ENCODE data around the gene ZNF791.

DNA sequence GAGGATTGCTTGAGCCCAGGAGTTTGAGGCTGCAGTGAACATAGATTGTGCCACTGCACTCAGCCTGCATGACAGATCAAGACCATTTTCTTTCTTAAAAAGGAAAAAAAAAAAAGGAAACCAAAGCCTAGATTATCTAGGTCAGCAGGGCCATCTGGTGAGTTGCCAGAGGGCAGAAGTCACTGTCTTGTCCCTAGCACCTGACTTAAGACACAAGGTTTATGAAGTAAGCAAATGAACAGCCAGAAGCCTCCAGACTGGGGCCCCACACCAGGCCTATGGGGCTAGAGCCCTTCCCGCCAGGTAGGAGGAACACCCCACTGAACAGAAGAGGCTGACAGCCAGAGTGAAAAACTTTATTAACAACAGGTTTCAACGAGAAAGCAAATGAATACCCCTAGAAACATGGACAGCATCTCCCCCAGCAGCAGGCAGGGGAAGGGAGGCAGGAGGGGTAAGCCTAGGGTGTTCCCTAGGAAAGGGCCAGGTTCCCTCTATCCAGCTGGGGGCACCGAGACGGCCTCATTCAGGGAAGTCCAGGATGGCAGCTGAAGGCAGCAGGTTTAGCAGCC is 57.1 kb downstream of the ZNF791 start:
- TF ChIP-seq, protein P1, sequence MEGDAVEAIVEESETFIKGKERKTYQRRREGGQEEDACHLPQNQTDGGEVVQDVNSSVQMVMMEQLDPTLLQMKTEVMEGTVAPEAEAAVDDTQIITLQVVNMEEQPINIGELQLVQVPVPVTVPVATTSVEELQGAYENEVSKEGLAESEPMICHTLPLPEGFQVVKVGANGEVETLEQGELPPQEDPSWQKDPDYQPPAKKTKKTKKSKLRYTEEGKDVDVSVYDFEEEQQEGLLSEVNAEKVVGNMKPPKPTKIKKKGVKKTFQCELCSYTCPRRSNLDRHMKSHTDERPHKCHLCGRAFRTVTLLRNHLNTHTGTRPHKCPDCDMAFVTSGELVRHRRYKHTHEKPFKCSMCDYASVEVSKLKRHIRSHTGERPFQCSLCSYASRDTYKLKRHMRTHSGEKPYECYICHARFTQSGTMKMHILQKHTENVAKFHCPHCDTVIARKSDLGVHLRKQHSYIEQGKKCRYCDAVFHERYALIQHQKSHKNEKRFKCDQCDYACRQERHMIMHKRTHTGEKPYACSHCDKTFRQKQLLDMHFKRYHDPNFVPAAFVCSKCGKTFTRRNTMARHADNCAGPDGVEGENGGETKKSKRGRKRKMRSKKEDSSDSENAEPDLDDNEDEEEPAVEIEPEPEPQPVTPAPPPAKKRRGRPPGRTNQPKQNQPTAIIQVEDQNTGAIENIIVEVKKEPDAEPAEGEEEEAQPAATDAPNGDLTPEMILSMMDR (IDR thresholded peaks at IDR 0.05; ENCODE audit: low read depth, low read length, missing input control) = no peak
- TF ChIP-seq NR2F2 (IDR thresholded peaks at IDR 0.05) (no peak), TAF1 (conservative IDR thresholded peaks at IDR 0.05) (no peak), EGR1 (IDR thresholded peaks at IDR 0.05; ENCODE audit: low read depth in 2 of 2) (no peak), RAD21 (IDR thresholded peaks at IDR 0.05) (no peak), JUND (IDR thresholded peaks at IDR 0.05) (no peak), GABPA (IDR thresholded peaks at IDR 0.05 in 1 of 2, conservative IDR thresholded peaks at IDR 0.05 in 1 of 2) (no peak), HNF4G (IDR thresholded peaks at IDR 0.05) (no peak), FOXA1 (IDR thresholded peaks at IDR 0.05) (no peak)
- TF ChIP-seq, protein P2, sequence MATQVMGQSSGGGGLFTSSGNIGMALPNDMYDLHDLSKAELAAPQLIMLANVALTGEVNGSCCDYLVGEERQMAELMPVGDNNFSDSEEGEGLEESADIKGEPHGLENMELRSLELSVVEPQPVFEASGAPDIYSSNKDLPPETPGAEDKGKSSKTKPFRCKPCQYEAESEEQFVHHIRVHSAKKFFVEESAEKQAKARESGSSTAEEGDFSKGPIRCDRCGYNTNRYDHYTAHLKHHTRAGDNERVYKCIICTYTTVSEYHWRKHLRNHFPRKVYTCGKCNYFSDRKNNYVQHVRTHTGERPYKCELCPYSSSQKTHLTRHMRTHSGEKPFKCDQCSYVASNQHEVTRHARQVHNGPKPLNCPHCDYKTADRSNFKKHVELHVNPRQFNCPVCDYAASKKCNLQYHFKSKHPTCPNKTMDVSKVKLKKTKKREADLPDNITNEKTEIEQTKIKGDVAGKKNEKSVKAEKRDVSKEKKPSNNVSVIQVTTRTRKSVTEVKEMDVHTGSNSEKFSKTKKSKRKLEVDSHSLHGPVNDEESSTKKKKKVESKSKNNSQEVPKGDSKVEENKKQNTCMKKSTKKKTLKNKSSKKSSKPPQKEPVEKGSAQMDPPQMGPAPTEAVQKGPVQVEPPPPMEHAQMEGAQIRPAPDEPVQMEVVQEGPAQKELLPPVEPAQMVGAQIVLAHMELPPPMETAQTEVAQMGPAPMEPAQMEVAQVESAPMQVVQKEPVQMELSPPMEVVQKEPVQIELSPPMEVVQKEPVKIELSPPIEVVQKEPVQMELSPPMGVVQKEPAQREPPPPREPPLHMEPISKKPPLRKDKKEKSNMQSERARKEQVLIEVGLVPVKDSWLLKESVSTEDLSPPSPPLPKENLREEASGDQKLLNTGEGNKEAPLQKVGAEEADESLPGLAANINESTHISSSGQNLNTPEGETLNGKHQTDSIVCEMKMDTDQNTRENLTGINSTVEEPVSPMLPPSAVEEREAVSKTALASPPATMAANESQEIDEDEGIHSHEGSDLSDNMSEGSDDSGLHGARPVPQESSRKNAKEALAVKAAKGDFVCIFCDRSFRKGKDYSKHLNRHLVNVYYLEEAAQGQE (IDR thresholded peaks at IDR 0.05) = no peak
- TF ChIP-seq, protein P3, sequence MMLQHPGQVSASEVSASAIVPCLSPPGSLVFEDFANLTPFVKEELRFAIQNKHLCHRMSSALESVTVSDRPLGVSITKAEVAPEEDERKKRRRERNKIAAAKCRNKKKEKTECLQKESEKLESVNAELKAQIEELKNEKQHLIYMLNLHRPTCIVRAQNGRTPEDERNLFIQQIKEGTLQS (IDR thresholded peaks at IDR 0.05) = no peak
- TF ChIP-seq, protein P4, sequence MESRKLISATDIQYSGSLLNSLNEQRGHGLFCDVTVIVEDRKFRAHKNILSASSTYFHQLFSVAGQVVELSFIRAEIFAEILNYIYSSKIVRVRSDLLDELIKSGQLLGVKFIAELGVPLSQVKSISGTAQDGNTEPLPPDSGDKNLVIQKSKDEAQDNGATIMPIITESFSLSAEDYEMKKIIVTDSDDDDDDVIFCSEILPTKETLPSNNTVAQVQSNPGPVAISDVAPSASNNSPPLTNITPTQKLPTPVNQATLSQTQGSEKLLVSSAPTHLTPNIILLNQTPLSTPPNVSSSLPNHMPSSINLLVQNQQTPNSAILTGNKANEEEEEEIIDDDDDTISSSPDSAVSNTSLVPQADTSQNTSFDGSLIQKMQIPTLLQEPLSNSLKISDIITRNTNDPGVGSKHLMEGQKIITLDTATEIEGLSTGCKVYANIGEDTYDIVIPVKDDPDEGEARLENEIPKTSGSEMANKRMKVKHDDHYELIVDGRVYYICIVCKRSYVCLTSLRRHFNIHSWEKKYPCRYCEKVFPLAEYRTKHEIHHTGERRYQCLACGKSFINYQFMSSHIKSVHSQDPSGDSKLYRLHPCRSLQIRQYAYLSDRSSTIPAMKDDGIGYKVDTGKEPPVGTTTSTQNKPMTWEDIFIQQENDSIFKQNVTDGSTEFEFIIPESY (IDR thresholded peaks at IDR 0.05) = no peak
